Esophagus mucosa (tissue), 1 donor: ENCODE data around the gene MIOX. TPM values are rescaled to one million over a fixed set of nuclear protein-coding genes. Genes with fewer than 3 reads are reported as not detected.

Experiments used
- ATAC-seq: fragments of 200-7000 bp; cut with Tn5 transposase; one replicate; pipeline ENCODE4 v1.9.1; 2020
- total RNA-seq: library from RNA; stranded (reverse); gene quantifications from one replicate; pipeline ENCODE4 v1.2.4, GENCODE V29; 2023
- donor health status: DM: yes; HTN: yes; CAD: no.

MIOX gene
- total RNA-seq, result not detected

GRCh38 chr22:50486561-50487289, at the start of gene MIOX:
Gene MIOX (plus strand): TSS chr22:50486859. CDS start chr22:50486898, 39 bp downstream.
- ATAC-seq, result peak; percentile 5

- no peak for ATAC-seq
Measured at GRCh38 chr22:50437511-50438304, 49.0 kb upstream of the MIOX start.

DNA sequence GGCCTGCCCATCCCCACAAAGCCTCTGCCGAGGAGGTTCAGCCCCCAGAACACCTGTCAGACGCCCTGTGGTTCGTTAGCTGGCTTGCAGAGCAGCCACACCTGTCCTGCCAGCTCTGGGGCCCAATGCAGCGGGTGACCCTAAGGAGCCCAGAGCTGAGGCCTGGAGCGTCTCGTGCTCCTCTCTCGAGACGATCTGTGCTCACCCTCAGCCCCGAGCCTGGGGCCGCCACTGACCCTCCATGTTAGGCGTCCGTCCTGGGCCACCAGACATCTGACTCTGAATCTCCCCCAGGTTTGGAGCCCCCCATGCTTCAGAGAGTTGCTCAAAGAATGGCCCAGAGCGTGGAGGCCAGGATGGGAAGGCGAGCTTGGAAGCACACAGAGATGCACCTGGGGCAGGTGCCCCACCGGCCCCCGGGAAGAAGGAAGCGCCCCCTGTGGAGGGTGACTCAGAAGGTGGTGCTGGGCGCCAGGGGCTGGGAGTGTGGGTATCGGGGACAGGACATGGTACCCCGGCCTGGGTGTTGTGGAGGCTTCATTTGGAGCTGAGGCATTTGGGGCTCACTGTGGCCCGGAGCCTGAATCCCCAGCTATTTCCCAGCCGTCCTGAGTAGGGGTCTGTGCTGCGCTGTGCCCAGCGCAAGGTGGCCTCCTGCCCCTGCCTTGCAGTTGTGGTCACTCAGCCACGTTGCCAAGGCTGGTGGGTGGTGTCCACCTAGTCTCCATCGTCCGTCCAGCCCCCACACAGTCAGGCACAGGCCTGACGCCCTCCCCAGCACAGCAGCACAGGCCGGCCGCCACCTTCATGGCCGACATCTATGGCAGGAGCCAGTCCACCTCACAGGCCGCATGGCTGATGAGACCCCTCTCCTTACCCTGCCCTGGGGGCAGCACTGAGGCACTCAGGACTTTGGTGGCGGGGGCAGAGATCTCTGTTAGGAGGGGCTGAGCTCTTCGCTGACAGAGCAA, 48.1 kb upstream of the MIOX start:
- ATAC-seq, result no peak

GRCh38 chr22:50439314-50439870, 47.3 kb upstream of the MIOX start:
- no peak for ATAC-seq

DNA sequence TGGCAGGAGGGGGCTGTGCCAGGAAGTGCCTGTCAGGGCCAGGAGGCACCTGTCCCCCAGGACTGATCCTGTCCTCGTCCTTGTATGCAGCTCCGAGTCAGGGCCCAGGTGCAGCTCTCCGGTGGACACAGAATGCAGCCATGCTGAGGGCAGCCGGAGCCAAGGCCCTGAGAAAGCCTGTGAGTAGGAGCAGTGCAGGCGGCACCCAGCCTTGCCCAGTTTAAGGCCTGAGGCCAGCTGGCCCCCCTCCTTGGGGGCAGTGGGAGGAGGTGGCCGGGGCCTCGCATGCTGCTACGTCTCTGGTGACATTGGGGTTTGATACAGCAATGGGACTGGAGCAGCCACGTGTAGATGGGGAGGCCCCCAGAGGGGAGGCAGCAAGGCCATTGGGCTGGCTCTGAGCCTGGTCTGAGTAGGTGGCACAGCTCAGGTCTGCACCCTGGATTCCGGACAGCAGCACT, 46.8 kb upstream of the MIOX start:
- no peak for ATAC-seq

DNA sequence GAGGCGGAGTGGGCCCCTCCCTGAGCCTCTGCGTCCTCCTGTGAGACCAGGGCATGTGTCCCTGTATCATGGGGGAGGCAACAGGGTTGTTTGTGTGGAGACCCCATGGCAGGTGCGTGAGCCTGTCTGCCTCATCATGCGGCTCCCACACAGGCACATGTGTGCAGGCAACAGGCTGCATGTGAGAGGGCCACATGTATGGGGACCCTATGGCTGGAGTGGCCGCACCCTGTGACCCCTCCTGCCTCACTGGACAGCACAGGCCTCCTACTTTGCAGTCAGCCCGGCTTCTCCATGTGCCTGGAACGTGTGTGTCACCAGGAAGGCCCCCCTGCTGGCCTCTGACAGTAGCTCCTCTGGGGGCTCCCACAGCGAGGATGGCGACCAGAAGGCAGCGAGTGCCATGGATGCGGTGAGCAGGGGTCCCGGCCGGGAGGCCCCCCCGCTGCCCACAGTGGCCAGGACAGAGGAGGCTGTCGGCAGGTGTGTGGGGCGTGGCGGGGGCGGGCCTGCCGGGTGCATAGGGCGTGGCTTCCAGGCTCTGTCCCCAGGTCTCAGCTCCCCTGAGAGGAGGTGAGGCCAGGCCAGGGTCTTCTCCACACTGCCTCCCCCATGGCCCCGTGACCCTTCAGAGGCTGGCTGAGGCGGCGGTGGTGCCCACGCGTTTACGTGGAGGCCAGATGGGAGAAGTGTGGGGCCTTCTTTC, 46.0 kb upstream of the MIOX start:
- ATAC-seq, result no peak

- no peak for ATAC-seq
Measured at GRCh38 chr22:50441428-50441993, 45.1 kb upstream of the MIOX start.

DNA sequence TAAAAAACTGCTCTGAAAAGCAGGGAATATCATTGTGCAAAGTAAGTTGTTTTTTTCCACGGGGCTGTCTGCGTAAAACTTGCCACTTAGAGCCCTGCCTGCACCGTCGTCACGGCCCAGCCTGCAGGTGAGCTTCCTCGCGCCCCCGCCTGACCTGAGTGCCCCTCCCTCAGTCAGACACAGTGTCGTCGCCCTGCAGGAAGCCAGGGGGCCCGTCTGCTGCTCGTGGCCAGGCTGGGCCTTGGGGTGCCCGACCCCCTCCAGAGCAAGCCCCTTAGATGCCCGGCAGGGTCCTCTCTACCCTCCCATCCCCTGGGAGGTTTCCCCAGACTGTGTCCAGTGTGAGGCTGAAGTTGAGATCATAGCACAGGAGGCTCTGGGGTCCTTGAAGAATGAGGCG, 43.5 kb upstream of the MIOX start:
- no peak for ATAC-seq

DNA sequence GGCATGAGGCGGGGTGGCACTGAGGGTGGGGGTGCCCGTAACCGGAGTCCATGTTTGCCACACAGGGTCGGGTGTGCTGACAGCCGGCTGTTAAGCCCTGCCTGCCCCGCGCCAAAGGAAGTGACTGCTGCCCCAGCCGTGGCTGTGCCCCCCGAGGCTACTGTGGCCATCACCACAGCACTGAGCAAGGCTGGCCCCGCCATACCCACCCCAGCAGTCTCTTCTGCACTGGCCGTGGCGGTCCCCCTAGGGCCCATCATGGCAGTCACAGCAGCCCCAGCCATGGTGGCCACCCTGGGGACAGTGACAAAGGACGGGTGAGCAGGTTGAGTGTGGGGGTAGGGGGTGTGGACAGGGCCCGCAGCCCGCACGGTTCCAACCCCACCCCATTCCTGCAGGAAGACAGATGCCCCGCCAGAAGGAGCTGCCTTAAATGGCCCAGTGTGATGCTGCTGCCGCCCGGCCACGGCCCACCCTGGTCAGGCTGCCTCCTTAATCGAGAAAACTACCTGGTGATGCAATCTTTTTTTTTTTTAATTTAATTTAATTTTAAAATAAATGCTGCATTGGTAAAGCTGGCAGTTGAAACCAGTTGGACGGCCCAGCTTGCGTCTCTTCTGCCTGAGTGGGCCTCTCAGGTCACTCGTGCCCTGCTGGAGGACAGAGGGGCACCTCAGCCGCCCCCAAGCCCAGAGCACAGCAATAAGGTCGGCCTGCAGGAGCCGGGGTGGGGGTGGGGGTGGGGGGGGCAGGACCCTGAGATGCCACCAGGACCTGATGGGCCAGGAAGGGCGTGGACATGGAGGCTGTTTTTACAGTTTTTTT, 42.6 kb upstream of the MIOX start:
- ATAC-seq, result peak; percentile 1

DNA sequence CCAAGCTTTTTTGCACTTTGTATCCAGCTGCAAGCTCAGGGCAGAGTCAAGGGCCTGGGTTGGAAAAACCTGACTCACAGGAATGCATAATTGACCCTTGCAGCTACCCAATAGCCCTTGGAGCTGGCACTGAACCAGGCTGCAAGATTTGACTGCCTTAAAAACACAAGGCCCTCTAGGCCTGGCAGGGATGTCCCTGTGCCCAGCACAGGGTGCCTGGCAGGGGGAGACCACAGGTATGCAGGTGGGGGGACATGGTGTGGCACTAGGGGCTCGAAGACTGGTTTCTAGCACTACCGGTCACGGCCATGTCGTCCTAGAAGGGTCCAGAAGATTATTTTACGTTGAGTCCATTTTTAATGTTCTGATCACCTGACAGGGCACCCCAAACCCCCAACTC, 42.0 kb upstream of the MIOX start:
- ATAC-seq, result no peak

- no peak for ATAC-seq
Measured at GRCh38 chr22:50445071-50445879, 41.4 kb upstream of the MIOX start.

DNA sequence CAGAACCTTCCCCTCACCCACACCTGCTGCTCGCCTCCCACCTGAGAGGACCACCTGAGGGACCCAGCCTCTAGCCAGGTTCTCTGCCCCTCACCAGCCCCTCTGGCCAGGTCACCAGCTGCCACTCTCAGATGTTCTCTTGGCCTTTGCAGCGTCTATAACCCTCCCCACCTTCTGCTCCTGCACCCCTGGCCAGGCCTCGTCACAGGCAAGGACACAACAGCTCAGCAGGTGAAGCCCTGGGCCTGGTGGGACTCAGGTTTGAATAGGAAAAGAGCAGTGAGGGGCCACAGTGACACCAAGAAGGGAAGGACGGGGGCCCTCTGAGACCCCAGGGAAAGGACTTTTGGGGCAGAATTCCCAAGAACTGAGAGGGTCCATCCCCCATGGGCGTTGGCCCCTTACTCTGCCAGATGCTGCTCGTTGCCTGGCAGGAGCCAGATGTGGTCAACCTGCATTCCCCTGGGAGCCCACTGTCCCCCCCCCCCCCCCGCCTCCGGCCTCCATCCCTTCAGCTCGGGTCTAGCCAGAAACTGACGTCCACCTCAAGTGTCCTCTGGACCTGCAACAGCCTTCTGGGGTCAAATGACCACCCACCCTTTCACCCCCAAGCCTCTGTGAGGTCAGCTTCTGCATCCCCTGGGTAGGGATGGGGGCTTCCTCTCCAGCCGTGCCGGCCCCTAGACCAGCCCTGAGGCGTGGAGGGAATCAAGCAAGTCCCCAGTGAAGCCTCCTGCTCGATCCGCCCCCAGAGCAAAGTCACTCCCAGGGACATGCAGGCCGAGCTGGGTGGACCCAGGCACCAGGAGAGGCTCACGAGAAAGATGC, 40.6 kb upstream of the MIOX start:
- ATAC-seq, result no peak

DNA sequence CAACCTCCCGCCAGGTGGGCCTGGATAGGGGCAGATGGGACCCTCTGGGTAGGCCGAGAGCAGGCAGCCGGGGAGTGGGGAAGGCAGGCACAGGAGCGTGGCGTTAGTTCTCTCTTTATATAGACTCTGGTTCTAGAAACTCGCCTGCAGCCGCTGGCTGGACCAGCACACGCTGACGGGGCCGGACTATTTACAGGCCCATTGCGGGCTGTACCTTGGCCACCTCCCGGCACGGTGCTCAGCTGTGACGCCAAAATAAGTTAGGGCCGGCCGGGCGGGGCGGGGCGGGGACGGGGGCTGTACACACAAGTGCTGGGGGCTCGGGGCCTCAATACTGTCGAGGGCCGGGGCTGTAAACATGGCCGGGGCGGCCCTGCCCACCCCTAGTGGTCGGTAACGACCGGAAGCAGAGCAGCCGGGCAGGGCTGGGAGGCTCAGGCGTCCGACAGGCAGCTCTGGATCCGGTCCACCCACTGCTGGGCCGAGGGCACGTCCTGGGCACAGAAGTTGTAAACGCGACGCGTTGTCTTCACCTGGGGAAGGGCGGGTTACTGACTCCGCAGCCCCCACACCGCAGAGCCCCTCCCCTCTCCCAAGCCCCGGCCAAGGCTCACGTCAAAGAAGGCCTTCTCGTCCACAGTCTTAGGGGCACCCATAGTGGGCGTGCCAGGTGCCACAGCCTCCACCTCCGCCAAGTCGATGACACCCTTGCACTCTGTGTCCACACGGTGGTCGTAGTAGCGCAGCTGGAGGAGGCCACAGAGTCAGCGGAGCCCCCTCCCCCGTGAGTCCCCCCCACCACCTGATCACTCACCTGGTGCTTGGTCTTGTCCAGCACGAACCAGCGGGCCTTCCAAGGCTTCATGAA, 39.7 kb upstream of the MIOX start:
- peak; percentile 7 for ATAC-seq

- ATAC-seq, result peak; percentile 25
Measured at GRCh38 chr22:50447576-50448551, 38.8 kb upstream of the MIOX start.

DNA sequence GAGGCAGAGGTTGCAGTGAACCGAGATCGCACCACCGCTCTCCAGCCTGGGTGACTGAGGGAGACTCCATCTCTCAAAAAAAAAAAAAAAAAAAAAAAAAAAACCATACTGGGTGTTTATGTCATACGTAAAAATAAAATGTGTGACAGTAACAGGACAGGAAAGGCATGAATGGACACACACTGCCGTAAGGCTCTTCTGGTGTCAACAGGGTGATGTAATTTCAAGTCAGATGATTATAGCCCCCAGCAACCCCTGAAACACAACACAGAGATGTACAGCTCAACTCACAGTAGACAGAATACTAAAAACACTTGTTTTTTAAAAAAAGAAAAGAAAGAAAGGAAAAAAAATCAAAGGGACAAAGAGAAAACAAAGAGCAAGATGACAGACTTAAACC, 34.0 kb upstream of the MIOX start:
- ATAC-seq, result no peak

- no peak for ATAC-seq
Measured at GRCh38 chr22:50454556-50455075, 32.0 kb upstream of the MIOX start.
